Stimulated activated CD4-positive, alpha-beta T cell treated with anti-CD3 and anti-CD28 coated beads, Interleukin-12 subunit alpha, Interleukin-12 subunit beta, amount 100 ng/mL, for 48 hours (primary cell): ENCODE data around the gene B4GALT1.
"Not testable (repeated sequence)": the region's sequence is repeated elsewhere in the genome, so short reads cannot be mapped to it uniquely, and the experiment has no call there.

Experiments used
- DNase-seq, 3 donors: peaks; one replicate each; pipeline ENCODE4 v3.0.0-alpha.2; 2020; ENCODE audit warnings: low read depth in 2 of 3, low spot score in 1 of 3

The B4GALT1 gene

DNA sequence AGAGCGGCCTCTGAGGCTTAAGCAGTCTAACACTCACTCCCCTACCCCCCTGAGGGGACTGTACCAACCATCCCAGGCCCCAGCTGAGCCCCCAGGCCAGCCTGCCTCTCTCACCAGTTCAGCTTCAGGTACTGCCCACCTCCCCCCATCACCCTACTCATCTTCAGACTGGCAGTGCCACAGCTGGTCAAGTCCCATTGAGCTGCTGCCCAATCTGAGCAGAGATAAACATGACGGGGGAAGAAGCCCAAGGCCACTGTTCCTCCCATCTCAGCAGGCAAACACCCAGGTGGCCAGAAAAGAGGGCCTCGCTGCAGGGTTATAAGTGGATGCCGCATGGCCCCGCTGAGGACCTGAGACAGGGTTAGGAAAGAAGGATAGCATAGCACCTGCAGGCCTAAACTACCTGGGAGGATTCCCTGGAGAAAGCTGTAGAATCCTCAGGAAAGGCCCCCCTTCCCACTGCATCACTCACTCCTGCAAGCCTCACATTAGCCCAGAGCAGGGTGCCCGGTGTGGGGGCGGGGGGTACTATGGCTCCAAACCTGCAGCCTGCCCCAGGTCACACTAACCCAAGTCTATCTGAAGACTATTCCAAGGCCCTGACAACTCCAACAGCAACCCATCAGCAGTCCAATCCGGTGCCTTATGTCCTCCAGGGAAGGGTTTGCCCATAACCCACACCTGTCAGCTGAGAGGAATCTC lies 3.6 kb downstream of the B4GALT1 start:
- DNase-seq = no peak

GRCh38 chr9:33162721-33163311 lies 4.3 kb downstream of the B4GALT1 start:
- DNase-seq = no peak

GRCh38 chr9:33161589-33162132 lies 5.5 kb downstream of the B4GALT1 start:
- no peak for DNase-seq

DNA sequence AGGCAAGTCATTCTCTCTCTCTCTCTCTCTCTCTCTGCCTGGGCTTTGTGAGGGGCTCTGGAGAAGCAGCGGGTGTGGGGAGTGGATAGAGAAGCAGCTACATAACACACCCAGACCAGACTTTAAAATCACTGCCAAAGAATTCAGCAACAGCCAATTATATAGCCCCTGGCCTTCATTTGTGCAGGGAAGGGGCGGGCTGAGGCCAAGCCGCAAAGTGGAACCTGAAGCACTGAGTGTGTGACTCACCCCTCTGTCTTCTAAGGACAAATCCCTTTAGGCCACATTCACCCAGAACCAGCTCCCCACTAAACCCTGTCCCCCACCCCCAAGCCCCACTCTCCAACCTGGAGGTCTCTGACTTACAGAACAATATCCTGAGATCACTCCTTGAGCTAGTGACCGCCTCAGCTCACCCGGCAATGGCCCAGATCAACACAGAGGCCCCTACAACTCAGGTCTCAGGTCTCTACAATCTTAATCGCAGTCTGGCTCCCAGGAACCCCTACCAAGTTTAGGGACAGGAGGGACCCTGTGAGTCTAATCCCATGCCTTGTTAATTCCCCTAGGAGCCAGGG lies 6.0 kb downstream of the B4GALT1 start:
- DNase-seq = no peak

GRCh38 chr9:33160446-33160845 lies 6.7 kb downstream of the B4GALT1 start:
- not testable (repeated sequence) for DNase-seq

DNA sequence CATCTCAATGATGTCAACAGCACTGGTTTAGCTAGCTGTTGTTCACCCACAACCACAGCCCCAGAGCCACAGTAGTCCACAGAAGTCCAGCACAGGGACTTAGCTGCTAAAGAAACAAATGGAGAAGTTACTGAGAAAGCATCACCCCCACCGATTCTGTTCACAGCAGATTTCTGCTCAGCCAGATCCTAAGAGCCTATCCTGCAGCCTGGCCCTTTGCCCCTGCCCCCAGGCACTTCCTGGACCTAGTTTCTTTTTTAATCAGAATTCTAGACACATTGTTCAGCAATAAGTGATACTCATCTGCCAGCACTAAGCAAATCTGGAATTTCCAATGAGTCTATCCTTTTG lies 7.4 kb downstream of the B4GALT1 start:
- peak; percentile 42 to 54 (median 51) for DNase-seq

DNA sequence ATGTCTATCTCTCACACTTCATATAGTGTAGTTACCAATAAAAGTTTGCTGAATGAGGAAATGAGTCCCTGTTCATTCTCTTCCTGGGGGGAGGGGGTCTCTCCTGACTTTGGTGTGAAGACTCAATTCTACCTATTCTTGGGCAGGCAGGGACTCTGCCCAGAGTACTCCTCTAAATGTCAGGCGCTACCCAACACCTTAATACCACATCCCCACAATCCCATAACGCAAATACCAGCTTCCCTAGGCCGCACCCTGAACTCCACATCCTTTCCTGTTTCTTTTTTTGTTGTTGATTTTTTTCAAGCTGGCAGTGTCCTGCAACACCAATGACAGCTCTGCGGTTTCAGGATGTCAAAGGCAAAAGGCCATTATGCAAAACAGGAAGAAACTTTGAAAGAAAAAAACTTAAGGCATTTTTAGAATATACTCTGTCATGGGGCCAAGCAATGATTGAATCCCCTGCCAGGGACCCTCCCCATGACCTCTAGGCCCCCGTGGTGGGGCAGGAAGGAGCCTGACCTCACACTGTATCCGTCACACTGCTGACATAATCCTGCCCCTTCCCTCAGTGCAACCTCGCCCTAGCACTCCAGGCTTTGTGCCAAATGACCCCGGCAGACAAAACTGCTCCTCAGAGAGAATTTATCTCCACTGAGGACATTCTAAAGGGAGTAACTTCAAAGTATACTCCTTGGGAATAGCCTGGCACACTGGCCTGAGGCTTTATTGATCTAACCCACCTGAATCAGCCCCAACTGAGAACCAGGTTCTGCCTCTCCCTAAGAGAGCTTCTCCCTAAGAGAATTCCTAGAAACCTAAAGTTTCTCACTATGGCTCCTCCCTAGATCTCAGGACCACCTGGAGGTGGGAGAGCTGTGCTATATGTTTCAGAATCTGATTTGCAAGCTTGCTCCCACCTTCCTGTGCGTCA lies 8.0 kb downstream of the B4GALT1 start:
- DNase-seq = no peak

DNA sequence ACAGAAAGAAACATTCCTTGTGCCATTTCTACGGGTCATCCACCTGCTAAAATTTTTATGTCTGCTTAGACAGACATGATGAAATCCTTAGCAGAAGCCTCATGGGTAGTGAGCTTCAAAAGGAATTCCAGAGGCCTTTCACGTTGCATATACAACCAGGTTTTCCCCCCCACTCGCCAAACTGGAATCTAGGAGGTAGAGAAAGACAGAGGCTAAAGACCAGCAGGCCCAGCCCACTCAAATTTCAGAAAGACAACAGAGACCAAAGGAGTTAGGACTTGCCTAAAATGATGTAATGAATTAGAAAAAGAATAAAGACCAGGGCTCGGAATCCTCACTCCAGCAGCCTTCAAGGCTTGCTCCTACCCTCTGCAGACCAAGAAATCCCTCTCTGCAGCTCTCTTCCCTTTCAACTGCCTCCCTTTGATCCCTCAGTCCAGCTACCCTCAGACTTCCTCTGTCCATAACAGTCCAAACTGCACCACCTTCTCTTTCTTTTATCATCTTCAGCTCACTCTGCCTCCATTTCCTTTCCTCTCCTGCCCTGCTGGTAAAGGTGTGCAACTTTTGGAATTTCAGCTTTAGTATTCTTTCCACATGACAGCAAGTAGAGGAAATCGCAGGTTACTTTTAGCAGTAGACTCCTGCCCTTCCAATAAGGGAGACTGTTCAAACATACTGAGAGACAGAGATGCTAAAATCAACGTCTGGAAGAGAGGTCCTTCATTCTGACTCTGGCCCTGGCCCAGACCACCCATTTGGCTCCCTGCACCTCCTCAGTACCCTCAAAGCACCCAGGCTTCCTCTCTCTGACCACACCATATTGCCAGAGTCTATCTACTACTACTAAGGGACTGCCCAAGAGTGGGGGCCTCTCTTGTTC lies 8.9 kb downstream of the B4GALT1 start:
- DNase-seq = no peak

GRCh38 chr9:33155393-33155792 lies 11.7 kb downstream of the B4GALT1 start:
- no peak for DNase-seq

GRCh38 chr9:33154371-33154770 lies 12.8 kb downstream of the B4GALT1 start:
- DNase-seq = no peak

GRCh38 chr9:33153666-33154065 lies 13.5 kb downstream of the B4GALT1 start:
- no peak for DNase-seq

DNA sequence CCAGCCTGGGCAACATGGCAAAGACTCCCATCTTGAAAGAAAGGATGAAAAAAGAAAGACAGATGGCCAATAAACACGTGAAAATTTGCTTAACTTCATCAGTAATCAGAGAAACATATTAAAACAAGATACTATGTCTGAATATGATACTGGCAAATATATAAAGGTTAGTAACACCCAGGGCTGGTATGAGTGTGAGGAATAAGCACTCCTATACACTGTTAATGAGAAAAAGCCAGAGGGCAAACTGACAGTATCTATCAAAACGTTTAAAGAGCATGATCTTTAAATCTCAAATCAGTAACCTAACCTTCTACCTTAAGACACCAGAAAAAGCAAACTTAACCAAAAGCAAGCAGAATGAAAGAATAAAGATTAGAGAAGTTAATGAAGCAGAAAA lies 14.1 kb downstream of the B4GALT1 start:
- no peak for DNase-seq

DNA sequence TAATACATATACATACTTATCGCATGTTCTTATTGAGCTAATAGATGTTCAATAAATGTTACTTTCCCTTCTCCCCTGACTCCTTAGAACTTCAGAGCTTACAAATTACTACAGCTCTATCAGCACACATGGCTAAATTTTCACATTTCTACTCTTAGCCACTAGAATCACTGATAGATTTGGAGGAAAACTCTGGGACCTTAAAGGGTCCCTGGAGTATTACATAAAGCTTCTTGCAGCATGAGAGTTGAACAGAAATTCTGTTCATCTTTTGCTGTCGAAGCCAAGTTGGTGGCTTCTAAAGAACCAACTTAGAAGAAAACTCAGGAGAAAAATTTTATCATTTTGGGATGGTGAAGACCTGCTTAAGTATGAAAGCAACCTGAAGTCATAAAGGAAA lies 15.5 kb downstream of the B4GALT1 start:
- no peak for DNase-seq

GRCh38 chr9:33151007-33151557 lies 16.1 kb downstream of the B4GALT1 start:
- DNase-seq = no peak

- no peak for DNase-seq
Measured at GRCh38 chr9:33148367-33149014, 18.6 kb downstream of the B4GALT1 start.

GRCh38 chr9:33147416-33148169 lies 19.5 kb downstream of the B4GALT1 start:
- no peak for DNase-seq

- no peak for DNase-seq
Measured at GRCh38 chr9:33146298-33146697, 20.8 kb downstream of the B4GALT1 start.

DNA sequence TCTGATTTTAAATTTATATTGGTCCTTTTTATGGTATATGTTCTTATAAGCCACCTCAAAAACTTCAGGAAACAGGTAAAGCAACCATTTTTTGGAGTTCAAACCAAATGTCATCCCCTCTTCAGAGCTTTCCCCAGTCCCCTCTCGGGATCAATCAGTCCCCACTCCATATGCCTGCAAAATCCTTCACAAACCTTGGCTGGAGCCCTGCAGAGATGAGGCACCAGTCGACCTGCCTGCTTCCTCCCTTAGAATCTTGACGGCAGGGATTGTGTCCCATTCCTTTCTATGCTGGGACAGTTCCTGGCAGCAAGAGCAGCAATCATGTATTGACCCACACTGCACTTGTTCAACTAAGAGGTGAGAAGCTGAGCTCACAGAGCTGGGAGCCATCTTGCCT lies 22.6 kb downstream of the B4GALT1 start:
- no peak for DNase-seq

DNA sequence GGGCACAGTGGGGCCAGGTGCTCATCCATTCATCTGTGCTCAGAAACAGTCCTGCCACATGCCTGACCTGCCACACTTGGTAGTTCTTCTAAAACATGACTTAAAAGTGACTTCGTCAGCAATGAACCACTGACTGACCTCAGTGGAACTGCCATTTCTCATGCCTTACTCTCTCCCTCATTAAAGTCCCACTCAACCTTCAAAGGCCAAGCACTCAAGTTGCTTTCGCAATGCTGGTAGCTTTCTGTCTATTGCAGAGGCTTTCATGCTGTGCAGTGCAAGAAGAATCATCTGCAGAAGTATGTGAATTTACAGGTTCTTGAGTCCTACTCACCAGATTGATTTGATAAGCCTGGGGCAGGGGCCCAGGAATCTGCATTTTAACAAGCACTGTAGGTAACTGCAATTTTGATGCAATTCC lies 23.9 kb downstream of the B4GALT1 start:
- DNase-seq = no peak
